Embryonic facial prominence (tissue), 1 donor: Measurements from ENCODE around the gene IGSF3.
"Not testable (repeated sequence)": the region's sequence is repeated elsewhere in the genome, so short reads cannot be mapped to it uniquely, and the experiment has no call there.

Source experiments
- DNase-seq: peaks from one replicate; pipeline ENCODE4 v3.0.0-alpha.2; 2016; ENCODE audit errors: extremely low spot score

IGSF3 gene

GRCh38 chr1:116579259-116579875, 88.2 kb downstream of the IGSF3 start:
- DNase-seq = no peak

DNA sequence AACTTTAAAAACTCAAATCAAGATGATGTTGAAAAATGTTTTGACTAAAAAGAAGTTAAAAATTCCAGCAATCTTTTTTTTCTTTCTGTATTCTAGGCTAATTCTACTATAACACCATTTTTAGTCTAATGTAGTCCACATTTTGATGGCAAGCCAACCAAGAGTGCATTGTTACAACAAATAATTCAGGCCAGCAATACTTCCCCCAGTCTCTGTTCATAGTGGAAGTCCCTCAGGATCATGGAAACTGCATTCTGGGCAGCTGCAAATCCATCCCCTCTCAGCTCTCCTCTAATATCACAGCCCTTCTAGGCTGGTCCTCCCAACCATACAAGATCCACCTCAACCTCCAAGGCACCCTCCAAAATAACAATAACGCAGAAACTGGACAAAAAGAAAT, 89.0 kb downstream of the IGSF3 start:
- no peak for DNase-seq

- DNase-seq = no peak
Measured at GRCh38 chr1:116577759-116578314, 89.7 kb downstream of the IGSF3 start.

DNA sequence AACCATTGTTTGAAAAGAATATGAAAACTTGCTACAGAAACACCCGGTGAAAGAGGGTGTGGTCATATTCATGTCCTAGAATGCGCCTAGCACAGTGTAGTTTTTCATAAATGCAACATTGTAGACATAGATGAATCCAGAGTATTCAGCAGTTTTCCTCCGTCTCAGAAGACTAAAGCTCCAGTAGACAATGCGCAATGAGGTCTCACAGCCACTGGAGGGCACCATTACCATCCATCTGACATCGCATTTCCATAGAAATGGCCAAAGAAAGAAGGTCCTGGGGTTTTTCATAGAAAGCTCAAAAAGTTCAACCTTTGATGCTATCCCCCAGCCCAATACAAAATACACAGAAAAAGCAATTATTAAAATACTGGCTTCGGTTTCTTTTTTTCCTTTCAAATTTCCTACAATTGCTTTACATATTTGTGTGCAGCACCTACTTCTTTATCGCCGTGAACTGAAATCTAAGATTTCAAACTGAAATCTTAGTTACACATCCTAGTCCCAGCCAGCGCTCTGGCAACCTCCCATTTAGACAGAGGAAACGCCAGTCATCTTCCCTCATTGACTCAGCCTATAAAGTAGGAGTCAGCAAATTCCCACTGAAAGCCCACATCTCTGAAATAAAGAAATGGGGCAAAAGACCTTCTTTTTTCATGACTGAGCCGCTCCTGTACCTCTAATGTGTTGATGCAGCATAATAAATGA, 92.8 kb downstream of the IGSF3 start:
- no peak for DNase-seq

DNA sequence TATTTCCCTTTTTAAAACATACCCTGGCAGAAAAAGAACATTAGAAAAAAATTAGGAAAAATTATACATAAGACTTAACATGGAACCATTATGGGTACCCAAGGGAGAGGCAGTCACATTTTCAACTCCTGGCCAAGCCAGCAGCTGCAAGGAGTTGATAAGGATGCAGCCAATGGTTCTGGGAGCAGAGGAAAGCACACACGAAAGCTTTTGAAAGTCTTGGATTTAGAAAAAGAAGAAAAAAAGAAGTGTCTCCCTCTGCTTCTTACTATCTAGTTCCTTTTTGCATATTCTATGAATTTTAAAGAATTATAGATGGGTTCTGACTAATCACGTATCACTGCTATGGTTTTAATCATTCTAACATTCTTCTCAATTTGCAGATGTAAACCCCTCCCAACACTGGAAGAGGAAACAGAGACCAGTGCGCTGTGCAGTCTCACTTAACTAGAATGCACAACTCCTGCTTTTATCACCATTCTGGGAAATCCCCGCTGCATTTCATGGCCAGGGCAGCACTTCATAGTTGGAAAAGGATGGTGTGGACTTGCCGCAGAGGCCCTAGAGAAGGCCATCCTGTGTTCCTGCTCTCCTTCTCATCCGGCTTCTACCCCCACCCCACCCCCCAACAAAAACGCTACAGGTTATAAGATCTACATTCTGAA, 94.0 kb downstream of the IGSF3 start:
- DNase-seq = no peak

GRCh38 chr1:116572771-116573430, 94.6 kb downstream of the IGSF3 start:
- DNase-seq = no peak

GRCh38 chr1:116572099-116572498, 95.4 kb downstream of the IGSF3 start:
- no peak for DNase-seq

- no peak for DNase-seq
Measured at GRCh38 chr1:116571215-116571919, 96.2 kb downstream of the IGSF3 start.

DNA sequence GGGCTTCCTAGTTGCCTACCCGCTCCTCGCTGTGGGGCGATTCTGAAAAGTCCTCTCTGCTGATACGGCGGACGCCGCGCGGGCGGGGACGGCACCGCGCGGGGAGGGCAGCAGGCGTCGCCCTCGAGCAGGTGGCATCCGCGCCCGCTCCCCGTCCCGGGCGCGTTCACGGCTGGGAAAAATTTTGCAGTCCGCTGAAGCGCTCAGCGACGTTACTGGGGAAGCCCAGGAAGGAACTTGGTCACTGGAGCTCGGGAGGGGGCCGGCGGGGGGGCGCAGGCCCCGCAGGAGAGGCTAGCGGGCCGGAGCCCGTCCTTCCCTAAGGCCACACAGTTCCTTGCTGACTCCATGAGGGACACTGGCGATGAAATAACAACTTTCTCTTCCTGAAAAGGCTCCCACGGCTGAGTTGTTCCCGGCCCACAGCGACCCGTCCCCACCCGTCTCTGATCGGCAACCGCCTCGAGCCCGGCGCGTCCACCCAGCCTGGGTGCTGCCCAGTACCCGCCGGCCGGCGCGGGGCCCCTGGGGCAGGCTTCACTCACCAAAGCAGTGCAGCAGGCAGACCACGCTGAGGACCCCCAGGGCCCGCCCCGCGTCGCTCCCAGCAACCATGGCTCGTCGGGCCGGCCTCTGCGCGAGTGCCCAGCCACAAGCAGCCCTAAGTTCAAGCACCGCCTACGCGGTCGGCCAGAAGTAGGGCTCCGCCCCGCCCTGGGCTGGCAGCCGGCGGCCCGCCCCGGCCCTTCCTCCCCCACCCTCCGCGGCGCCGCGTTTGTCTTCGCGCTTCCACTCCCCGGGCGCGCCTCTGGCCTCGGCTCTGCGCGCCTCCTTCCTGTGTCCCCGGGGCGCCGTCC, 96.9 kb downstream of the IGSF3 start, which contains the start of gene CD58:
Gene CD58 (minus strand): TSS at position 669 of the 857 bp plus-strand sequence. CDS start 54 bp downstream, at position 615.
- no peak for DNase-seq

GRCh38 chr1:116569776-116570357, 97.7 kb downstream of the IGSF3 start:
- no peak for DNase-seq

DNA sequence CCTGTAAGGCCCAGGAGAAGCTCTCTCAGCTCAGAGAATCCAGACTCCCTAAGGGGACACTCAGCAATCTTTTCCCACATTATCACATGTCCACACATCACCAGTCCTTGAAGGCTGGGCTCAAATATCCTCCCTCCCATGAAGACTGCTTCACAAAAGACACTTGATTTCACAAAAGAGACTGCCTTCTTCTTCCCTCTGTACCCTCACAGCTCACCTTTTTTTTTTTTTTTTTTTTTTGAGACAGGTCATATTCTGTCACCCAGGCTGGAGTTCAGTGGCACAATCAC, 98.2 kb downstream of the IGSF3 start:
- no peak for DNase-seq

DNA sequence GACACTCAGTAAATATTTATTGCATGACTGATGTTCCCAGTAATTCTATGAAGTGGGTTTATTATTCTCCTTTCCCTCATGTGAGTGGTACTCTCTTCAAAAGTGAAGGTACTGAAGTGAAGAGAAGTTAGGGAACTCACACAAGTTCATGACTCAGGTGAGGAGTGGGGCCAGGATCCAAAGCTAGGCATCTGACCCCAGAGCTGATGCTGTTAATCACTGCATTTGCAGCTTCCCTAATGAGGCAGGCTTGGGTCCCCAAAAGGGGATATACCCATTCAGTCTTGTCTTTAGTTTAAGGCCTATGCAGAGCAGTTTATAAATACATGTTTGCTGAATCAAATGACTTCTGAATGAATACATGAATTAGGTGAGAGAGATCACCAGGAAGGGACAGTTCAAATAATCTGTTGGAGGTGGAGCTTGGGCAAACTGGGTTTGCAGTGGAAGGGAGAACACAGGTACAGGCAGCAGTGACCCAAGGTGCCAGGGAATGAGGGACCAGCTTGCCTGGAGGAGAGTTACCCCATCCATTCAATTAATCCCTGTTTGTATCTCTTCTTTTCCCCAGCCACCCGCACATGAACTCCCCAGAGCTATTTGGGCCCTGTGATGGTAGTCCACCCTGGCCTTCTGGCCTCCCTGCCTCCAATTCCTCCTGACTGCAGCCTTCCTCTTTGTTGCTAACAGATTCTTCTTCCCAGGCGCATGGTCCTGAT, 98.7 kb downstream of the IGSF3 start:
- no peak for DNase-seq

GRCh38 chr1:116567790-116568661, 99.5 kb downstream of the IGSF3 start:
- no peak for DNase-seq

DNA sequence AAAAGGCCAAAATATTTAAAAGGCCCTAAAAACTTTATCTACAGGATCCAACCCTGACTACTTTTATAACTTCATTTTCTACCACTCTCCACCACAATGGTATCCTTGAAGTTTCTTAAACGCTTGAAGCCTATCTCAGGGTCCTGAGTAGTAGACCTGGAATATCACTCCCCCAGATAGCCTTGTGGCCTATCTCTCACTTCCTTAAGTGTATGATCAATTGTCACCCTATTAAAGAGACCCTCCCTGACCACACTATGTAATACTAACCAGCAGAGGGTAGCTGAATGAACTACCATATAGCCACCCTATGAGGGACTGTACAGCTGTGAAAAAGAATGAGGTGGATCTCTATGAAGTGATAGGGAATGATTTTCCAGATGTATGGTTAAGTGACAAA, 102.3 kb downstream of the IGSF3 start:
- no peak for DNase-seq

- no peak for DNase-seq
Measured at GRCh38 chr1:116564426-116564825, 103.1 kb downstream of the IGSF3 start.

- not testable (repeated sequence) for DNase-seq
Measured at GRCh38 chr1:116562465-116562864, 105.1 kb downstream of the IGSF3 start.

GRCh38 chr1:116561563-116561962, 106.0 kb downstream of the IGSF3 start:
- DNase-seq = no peak

DNA sequence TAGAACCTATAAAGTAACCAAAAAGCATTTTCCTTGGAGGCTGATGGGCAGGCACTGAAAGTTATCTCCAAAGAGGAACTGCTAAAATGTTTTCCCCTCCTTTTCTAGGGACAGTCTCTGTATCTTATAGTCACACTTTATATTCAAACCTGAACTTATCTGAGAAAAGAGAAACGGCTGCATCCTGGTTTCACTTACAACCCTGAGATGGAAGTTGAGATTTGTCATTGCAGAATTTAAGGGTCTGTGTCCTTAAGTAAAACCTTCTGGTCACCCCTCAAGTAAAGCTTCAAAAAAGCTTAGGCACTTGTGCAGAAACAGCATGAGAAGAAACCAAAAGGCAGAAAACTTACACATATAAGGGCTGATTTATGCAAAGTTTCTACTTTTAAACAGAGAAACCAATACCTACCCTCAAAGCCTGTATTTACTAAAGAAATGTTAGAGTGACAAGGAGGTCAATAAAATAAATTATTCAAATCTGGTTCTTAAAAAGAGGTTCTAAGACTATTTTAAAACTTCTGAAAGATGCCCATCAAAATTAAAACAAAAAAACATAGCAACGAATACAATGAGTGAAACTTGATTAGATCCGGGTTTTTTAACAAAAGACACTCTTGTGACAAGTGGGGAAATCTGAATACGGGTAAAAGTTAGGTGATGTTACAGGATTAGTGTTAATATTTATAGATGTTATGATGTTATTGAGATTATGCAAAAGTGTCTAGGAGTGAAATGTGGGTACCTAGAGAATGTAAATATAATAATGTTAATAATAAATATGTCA, 106.6 kb downstream of the IGSF3 start:
- no peak for DNase-seq
